RWPE1 (cell line): ENCODE data around the gene DNM3.

Experiments
- CTCF ChIA-PET: fragments of 350-600 bp; sonication (Branson Sonifier 250); formaldehyde crosslinking; extraction: SDS; loops from one replicate; lab custom pipeline; 2021; lab: Yijun Ruan, JAX
- POLR2A ChIA-PET: fragments of 400-600 bp; formaldehyde crosslinking; extraction: SDS; loops from one replicate; lab custom pipeline; 2020; ENCODE audit warnings: antibody characterized with exemption; ENCODE audit not compliant: low non-redundant PET; lab: Yijun Ruan, JAX
- DNase-seq: peaks from one replicate; pipeline ENCODE4 v3.0.0; 2012; ENCODE audit warnings: low spot score
- H3K27ac ChIP-seq: fragments of 450-650 bp; 2 replicates; pipeline ENCODE4 v1.5.1; 2017
- TF ChIP-seq, protein P1 (sequence below): fragments of 450-650 bp; conservative IDR thresholded peaks from 2 replicates; pipeline ENCODE4 v1.5.1; 2017; ENCODE audit warnings: low read depth, mild to moderate bottlenecking

The DNM3 gene

DNA sequence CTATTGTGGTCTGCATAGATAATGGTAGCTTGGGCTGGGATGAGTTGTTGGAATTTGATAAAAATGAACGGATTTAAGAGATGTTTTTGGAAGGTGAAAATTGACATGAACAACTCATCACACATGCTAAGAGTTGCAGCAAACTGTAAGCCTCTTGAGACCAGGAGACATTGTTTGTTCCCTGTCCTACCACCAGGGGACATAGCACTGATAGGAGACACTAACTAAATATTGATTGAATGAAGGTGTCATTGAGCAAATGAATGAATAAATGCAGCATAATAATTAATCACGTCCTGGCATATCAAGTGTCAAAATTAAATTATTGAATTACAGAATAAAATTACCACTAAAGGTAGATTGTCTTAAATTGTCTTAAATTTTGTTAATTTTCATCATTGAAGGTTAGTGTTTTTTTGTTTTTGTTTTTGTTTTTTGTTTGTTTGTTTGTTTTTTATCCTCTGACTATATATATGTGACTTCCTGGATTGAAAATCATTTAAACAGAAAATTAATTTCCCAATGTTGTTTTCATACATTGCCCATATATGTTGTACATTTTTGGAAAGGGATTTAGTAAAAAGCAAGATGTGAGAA is 293.9 kb downstream of the DNM3 start:
- no peak for DNase-seq
- ChIA-PET POLR2A (no interaction called here), CTCF (interaction anchor here (0.6 kb wide), 1 partner anchor 294 kb away, joined by 3 read pairs; the partner anchor contains the start of gene DNM3)
- TF ChIP-seq, protein P1, sequence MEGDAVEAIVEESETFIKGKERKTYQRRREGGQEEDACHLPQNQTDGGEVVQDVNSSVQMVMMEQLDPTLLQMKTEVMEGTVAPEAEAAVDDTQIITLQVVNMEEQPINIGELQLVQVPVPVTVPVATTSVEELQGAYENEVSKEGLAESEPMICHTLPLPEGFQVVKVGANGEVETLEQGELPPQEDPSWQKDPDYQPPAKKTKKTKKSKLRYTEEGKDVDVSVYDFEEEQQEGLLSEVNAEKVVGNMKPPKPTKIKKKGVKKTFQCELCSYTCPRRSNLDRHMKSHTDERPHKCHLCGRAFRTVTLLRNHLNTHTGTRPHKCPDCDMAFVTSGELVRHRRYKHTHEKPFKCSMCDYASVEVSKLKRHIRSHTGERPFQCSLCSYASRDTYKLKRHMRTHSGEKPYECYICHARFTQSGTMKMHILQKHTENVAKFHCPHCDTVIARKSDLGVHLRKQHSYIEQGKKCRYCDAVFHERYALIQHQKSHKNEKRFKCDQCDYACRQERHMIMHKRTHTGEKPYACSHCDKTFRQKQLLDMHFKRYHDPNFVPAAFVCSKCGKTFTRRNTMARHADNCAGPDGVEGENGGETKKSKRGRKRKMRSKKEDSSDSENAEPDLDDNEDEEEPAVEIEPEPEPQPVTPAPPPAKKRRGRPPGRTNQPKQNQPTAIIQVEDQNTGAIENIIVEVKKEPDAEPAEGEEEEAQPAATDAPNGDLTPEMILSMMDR, result peak; percentile 35
- H3K27ac ChIP-seq, result no peak overlapping the region

DNA sequence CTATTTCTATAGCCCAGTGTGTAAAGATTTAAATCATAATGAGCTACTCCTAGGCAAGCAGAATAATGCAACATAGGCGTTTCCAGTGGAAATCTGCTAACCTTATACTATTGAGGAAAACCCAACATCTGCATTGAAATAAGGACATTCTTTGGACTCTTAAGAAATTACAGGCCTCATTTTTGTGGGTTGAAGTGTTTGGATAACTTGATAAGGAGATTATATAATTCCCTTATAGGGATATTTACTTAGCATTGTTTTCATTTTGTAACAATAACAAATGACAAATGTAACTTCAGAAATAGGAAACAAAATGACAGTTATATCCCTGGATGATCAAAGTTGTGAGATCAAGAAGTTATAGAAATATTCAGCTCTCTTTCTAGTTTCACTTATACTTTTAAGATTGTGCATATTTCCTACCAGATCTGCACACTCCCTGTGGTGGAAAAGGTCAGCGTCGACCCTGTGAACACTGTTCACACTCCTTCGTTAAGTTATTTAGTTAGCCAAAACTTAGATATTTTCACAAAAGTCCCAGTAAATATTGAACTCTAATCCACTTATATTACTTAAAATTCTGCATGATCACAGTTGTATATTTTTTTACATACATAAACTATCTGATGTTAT is 294.8 kb downstream of the DNM3 start:
- DNase-seq, result no peak
- CTCF ChIA-PET, result no interaction called here
- POLR2A ChIA-PET, result no interaction called here
- H3K27ac ChIP-seq, result no peak overlapping the region
- TF ChIP-seq, protein P1, result no peak

DNA sequence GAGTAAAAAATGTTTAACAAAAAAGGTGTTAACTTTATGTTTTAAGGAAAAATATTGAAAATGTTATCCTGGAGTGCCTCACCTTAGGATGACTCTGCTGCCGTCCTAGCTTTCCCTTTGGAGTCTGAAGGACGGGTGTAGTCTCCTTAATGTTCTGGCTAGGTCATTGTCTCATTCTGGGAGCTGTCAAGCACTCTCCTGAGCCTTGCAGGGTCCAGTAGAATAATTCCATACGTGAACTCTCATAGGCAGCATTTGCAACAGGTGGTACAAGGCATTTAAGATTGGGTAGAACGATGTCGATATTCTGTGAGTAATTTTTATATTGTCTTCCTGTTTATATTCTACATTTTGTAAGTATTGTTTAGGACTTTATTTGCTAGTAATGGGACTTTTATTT is 295.6 kb downstream of the DNM3 start:
- H3K27ac ChIP-seq, result no peak overlapping the region
- TF ChIP-seq, protein P1, result no peak
- DNase-seq, result no peak
- ChIA-PET CTCF (no interaction called here), POLR2A (no interaction called here)

DNA sequence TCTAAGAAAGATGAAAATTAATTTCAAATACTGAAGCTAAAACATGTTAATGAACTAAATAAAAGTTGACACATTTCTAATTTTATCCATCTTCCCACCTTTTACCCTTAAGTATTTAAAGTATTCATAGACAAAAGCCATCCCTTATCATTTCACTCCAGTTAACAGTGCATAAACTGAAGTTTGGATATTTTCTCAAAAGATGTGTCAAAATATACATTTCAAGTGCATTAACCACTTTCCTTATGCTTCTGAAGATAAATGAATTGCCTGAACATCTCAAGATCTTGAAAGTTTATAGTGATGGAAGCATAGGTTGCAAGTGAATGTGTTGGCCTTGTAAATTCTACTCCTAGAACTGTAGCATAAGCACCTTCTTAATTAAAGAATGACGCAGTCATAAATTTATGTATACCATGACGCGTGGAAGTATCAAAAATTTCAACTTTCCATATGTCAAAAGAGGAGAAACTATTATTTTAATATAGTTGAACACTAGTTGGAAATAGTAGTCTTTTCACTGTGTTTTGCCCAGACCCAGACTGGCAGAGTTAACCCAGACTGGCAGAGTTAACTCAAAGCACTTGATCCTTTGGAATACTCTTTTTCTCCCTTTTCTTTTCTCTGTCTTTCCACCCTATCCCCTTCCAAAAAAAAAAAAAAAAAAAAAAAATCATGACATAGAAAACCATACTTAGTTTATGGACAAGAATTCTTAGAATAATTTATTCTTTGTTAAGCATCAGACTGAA is 296.6 kb downstream of the DNM3 start:
- DNase-seq, result no peak
- CTCF ChIA-PET, result interaction anchor here (0.7 kb wide), 1 partner anchor 567 kb away, joined by 4 read pairs; no protein-coding TSS in a partner anchor
- TF ChIP-seq, protein P1, result no peak
- POLR2A ChIA-PET, result no interaction called here
- H3K27ac ChIP-seq, result no peak overlapping the region

DNA sequence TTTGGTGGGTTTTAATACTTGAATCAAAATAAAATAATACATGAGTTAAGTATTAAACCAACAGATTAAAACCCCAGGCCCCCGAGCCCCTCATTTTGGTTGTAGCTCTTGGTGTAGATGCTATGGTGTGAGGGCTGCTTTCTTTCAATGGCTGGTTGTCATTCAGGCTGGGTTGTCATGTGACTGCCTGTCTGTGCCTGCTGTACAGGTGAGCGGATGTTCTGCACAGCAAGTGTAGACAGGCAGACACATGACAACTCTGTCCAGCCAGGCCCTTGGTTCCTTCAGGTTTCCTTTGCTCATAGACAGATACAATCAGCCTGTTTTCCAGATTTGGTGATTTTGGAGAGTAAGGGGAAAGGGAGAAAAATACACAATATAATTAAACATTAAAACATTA is 297.3 kb downstream of the DNM3 start:
- TF ChIP-seq, protein P1, result no peak
- ChIA-PET CTCF (no interaction called here), POLR2A (no interaction called here)
- no peak overlapping the region for H3K27ac ChIP-seq
- peak; percentile 50 for DNase-seq

DNA sequence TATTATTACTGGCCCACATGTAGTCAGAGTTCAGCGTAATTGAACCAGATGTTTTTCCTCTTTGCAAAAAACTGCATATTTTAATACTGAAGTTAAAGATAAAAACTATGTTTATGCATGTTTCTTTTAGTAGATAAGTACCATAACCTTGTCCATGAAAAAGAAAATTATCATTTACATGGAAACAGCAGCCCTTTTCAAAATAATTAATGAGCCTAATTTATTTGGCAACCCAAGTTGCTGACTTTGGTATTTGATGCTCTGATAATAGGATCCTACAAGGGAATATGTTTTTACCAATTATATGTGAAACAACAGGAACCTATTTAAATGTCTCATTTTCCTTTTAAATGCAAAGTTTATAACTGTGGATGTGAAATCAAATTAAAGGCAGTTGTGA is 297.9 kb downstream of the DNM3 start:
- ChIA-PET CTCF (interaction anchor here (0.5 to 0.7 kb wide), 2 partner anchors 274 to 284 kb away, joined by 3 read pairs; no protein-coding TSS in a partner anchor), POLR2A (no interaction called here)
- no peak overlapping the region for H3K27ac ChIP-seq
- TF ChIP-seq, protein P1, result no peak
- no peak for DNase-seq
